Gastroesophageal sphincter (tissue), 4 donors: ENCODE results near the gene DOC2A. TPM values are rescaled to one million over a fixed set of nuclear protein-coding genes. Genes with fewer than 3 reads are reported as not detected.
"Not testable (repeated sequence)": the region's sequence is repeated elsewhere in the genome, so short reads cannot be mapped to it uniquely, and the experiment has no call there.

Experiments
- ATAC-seq: fragments of 150-250 bp; one replicate; pipeline ENCODE4 v1.9.1; 2016; ENCODE audit warnings: mild to moderate bottlenecking, moderate library complexity
- H3K27ac ChIP-seq, 4 donors: fragments of 200-600 bp; sonication (generic) in 3 of 4; 1 replicate in 3 of 4; 2 replicates in 1 of 4; pipeline ENCODE4 v1.5.1; 2016 to 2019
- H3K27me3 ChIP-seq: fragments of 200-600 bp; sonication (generic); one replicate; pipeline ENCODE4 v1.5.1; 2019
- H3K36me3 ChIP-seq, 2 donors: fragments of 200-600 bp; sonication (generic); one replicate each; pipeline ENCODE4 v1.5.1; 2019; ENCODE audit warnings: control low read depth in 1 of 2
- H3K4me1 ChIP-seq, 3 donors: fragments of 200-600 bp; sonication (generic); 1 replicate in 2 of 3; 2 replicates in 1 of 3; pipeline ENCODE4 v1.5.1; 2016 to 2019; ENCODE audit warnings: control low read depth in 2 of 3
- H3K4me3 ChIP-seq, 2 donors: fragments of 200-600 bp; sonication (generic); one replicate each; pipeline ENCODE4 v1.5.1; 2019; ENCODE audit warnings: mild to moderate bottlenecking in 1 of 2, moderate library complexity in 1 of 2
- H3K9me3 ChIP-seq, 3 donors: fragments of 200-600 bp; sonication (generic); one replicate each; pipeline ENCODE4 v1.5.1; 2017 to 2019; ENCODE audit warnings: control low read depth in 2 of 3
- CTCF ChIP-seq, 4 experiments: fragments of 200-600 bp in 2 of 4; fragments of 450-650 bp in 2 of 4; sonication (generic) in 1 of 4; IDR thresholded peaks; one replicate each; pipeline ENCODE4 v1.5.1; 2017 to 2019; ENCODE audit warnings: antibody characterized with exemption in 4 of 4, mild to moderate bottlenecking in 2 of 4, moderate library complexity in 2 of 4
- EP300 ChIP-seq: sonication (generic); formaldehyde crosslinking; IDR thresholded peaks from one replicate; pipeline ENCODE4 v1.6.1; 2017; ENCODE audit warnings: antibody characterized with exemption, mild to moderate bottlenecking
- POLR2A ChIP-seq, 2 donors: fragments of 450-650 bp; IDR thresholded peaks; one replicate each; pipeline ENCODE4 v1.6.1; 2017; ENCODE audit warnings: antibody characterized with exemption in 2 of 2, mild to moderate bottlenecking in 2 of 2, moderate library complexity in 1 of 2
- POLR2AphosphoS5 ChIP-seq: sonication (generic); formaldehyde crosslinking; IDR thresholded peaks from one replicate; pipeline ENCODE4 v1.6.1; 2017; ENCODE audit warnings: antibody characterized with exemption
- WGBS, 2 donors: methylation state at CpG; one replicate each; pipeline ENCODE4 v1.1.5; 2018; ENCODE audit warnings: low coverage in 1 of 2; 5-methylcytosine and 5-hydroxymethylcytosine counted together
- total RNA-seq, 4 donors: library from RNA; depleted of rRNA; stranded (reverse); fragments of >200 nt; gene quantifications; one replicate each; pipeline ENCODE4 v1.1.0, GENCODE V29; 2016

Gene DOC2A
- total RNA-seq, 4 donors from 2014 or later: 0.77 to 0.81 (median 0.78) TPM; not detected in 1

DNA sequence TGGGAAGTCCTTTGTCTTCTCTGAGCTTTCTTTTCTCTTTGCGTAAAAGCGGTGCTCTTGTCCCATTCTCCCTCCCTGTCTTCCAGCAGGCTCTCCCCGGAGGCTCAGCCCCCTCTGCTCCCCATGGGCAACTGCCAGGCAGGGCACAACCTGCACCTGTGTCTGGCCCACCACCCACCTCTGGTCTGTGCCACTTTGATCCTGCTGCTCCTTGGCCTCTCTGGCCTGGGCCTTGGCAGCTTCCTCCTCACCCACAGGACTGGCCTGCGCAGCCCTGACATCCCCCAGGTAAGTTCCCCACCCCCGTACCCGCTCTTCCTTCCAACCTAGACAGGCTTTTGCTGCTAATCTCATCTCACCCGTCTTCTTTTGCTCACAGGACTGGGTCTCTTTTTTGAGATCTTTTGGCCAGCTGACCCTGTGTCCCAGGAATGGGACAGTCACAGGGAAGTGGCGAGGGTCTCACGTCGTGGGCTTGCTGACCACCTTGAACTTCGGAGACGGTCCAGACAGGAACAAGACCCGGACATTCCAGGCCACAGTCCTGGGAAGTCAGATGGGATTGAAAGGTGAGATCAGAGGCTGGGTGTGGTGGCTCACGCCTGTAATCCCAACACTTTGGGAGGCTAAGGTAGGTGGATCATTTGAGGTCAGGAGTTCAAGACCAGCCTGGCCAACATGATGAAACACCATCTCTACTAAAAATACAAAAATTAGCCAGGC, 47.6 kb downstream of the DOC2A start:
- no peak for ATAC-seq
- H3K27ac ChIP-seq: peak overlapping the region; percentile 89 to 94 (median 92)
- H3K9me3 ChIP-seq: no peaks in the 10 kb centered on the region
- H3K4me3 ChIP-seq: peak overlapping the region in 1 of 2 donors; percentile 72
- peaks cover 0 to 27% (median 4%) of the 10 kb centered on the region in 3 donors for H3K4me1 ChIP-seq
- peaks cover 0 to 37% of the 10 kb centered on the region in 2 donors for H3K36me3 ChIP-seq
- WGBS, 2 donors: 40 to 70% methylated on average over 1 to 7 of the region's 14 CpGs
- no peaks in the 10 kb centered on the region for H3K27me3 ChIP-seq
- no peak for TF ChIP-seq EP300
- no peak for TF ChIP-seq CTCF (IDR thresholded peaks at IDR 0.05)
- TF ChIP-seq POLR2A (IDR thresholded peaks at IDR 0.05): no peak
- no peak for TF ChIP-seq POLR2AphosphoS5

DNA sequence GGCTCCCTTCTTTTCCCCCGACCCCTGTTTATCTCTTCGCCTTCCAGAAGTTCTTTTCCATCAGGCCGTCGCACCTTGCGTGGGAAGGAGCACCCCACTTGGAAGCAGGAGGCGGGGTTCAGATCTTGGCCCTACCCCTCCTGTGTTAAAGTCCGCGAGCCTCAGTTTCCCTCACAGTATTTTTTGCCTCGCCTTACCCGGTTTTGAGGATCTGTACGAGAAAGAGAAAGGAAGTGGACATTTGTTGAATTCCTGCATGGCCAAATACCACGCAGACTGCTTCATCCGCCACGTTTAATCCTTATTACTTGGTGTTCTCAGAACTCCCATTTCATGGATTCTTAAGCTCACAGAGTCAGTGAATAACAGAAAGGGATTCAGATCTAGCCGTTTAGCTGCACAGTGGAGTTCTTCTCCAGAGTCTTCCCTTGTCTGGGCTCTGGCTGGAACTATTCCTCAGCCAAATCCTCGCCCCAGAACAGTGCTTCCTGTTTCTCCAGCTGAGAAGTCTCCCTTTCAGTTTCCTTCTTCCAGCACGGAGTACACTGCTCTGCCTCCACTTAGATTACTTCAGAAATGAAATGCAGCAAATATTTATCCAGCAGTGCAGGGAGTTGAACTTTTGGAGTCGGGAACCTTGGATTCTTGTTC, 48.4 kb downstream of the DOC2A start:
- Histone ChIP-seq H3K4me3 (peak overlapping the region; percentile 72 to 91), H3K27me3 (no peaks in the 10 kb centered on the region), H3K27ac (peak overlapping the region; percentile 89 to 94 (median 92)), H3K36me3 (peaks cover 0 to 30% of the 10 kb centered on the region in 2 donors), H3K4me1 (peaks cover 0 to 27% (median 4%) of the 10 kb centered on the region in 3 donors), H3K9me3 (no peaks in the 10 kb centered on the region)
- TF ChIP-seq POLR2AphosphoS5 (no peak), CTCF (IDR thresholded peaks at IDR 0.05) (no peak), EP300 (no peak), POLR2A (IDR thresholded peaks at IDR 0.05) (no peak)
- WGBS, 2 donors: 2 to 3% methylated on average over 14 to 15 of the region's 18 CpGs
- ATAC-seq: peak; percentile 31

DNA sequence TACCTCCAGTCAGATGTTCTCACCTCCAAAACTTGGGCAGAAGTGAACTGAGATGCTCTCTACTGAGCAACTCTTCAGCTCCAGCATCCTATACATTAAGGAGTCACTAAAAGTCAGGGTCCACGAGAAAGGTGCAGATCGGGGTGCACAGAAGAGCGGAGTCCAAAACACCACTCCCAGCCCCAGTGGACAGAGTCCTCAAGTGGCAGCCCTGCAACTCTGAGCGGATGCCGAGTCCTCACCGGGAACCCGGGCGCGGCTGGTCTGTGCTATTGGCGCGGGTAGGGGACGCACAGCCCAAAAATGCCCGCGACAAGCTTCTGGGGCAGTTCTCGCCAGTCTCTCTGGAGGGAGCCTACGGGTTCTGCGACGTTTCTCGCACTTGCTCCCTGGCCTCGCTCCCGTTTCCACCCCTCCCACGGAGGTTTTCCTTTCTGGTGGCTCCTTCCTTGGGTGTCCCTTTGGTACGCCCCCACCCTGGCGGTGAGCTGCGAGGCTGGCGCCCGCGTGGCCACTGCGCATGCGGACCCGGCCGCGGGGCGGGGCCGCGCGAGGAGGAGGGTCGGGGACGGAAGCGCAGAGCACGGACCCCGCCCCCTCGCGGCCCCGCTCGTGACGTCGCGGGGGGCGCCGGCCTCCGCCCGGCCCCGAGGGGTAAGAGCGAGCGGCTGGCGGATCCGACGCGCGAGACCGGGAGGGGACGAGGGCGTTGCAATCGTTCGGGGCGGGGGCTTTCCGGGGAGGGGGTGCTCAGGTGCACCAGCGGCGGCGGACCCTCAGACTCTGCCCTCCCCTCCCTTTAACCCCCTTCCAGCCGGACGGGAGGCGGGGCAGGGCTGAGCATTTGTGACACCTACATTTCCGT, 49.1 kb downstream of the DOC2A start, which contains the start of gene TMEM219:
TMEM219 (plus strand) TSS at position 601 of the 865 bp plus-strand sequence. CDS start 1,065 bp downstream, outside the sequence.
- WGBS, 2 donors: 0 to 1% methylated on average over 4 to 24 of the region's 75 CpGs
- TF ChIP-seq CTCF (IDR thresholded peaks at IDR 0.05): peak in 3 of 4 experiments; percentile 59 to 87 (median 86)
- peak; percentile 65 to 67 for TF ChIP-seq POLR2A (IDR thresholded peaks at IDR 0.05)
- TF ChIP-seq EP300: no peak
- peak; percentile 60 for TF ChIP-seq POLR2AphosphoS5
- peak; percentile 99 for ATAC-seq
- Histone ChIP-seq H3K4me1 (peaks cover 0 to 27% (median 4%) of the 10 kb centered on the region in 3 donors), H3K9me3 (no peaks in the 10 kb centered on the region), H3K27me3 (no peaks in the 10 kb centered on the region), H3K36me3 (peaks cover 0 to 23% of the 10 kb centered on the region in 2 donors), H3K27ac (peak within 1 kb of the TSS; percentile 89 to 94 (median 92)), H3K4me3 (peak within 1 kb of the TSS; percentile 72 to 91)

DNA sequence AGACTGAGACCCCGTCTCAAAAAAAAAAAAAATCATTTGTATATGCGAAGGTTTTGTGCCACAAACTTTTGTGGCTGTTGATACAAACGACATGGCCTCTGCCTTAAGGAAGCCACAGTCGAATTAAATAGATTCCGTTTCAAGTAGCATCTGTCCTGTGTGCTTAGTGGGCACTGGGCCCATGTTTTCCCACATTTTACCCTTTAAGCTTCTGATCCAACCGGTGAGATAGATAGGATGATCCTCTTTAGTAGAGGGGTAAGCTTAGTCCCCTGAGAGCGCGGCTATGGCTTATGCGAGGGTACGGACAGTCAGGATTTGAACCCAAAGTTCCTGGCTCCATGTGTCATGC, 49.7 kb downstream of the DOC2A start:
- WGBS, 2 donors: 50 to 51% methylated on average over 6 to 7 of the region's 10 CpGs
- no peak for ATAC-seq
- TF ChIP-seq CTCF (IDR thresholded peaks at IDR 0.05) (no peak), POLR2AphosphoS5 (no peak), POLR2A (IDR thresholded peaks at IDR 0.05) (no peak), EP300 (no peak)

DNA sequence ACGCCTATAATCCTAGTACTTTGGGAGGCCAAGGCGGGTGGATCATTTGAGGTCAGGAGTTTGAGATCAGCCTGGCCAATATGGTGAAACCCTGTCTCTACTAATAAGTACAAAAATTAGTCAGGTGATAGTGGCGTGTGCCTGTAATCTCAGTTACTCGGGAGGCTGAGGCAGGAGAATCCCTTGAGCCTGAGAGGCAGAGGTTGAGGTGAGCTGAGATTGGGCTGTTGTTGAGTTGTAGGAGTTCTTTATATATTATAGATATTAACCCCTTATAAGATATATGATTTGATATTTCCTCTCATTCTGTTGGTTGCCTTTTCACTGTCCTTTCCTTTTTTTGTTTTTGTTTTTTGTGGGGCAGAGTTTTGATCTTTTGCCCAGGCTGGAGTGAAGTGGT, 51.0 kb downstream of the DOC2A start:
- 82% methylated on average over 4 of the region's 4 CpGs; no CpG with 5 or more reads in 1 of the 2 donors for WGBS, 2 donors
- H3K9me3 ChIP-seq, H3K4me3 ChIP-seq, H3K27me3 ChIP-seq, ATAC-seq, H3K27ac ChIP-seq: not testable (repeated sequence)
- peaks cover 0 to 10% of the 10 kb centered on the region in 2 donors for H3K36me3 ChIP-seq
- peaks cover 0 to 27% (median 4%) of the 10 kb centered on the region in 3 donors for H3K4me1 ChIP-seq

More for the DNA sequence above, 49.7 kb downstream of the DOC2A start:
- Histone ChIP-seq H3K36me3 (peaks cover 0 to 23% of the 10 kb centered on the region in 2 donors), H3K4me3 (peak overlapping the region; percentile 72 to 91), H3K27me3 (no peaks in the 10 kb centered on the region), H3K4me1 (peaks cover 0 to 27% (median 4%) of the 10 kb centered on the region in 3 donors), H3K27ac (peak overlapping the region in 3 of 4 donors; percentile 89 to 93 (median 92)), H3K9me3 (no peaks in the 10 kb centered on the region)
